A549 (cell line): Measurements from ENCODE around the gene NEURL1. TPM values are rescaled to one million over a fixed set of nuclear protein-coding genes. Genes with fewer than 3 reads are reported as not detected.

ENCODE experiments used
- ATAC-seq, 2 experiments: fragments of 200-7000 bp in 1 of 2; fragments of >200 bp in 1 of 2; cut with Nextera tagmentation in 1 of 2; cut with Tn5 transposase in 1 of 2; 3 replicates each; pipeline versions ENCODE4 v1.8.0 to v1.9.1; 2018 to 2020; ENCODE audit warnings: mild to moderate bottlenecking in 1 of 2, moderate library complexity in 1 of 2
- CTCF ChIA-PET: fragments of 300-600 bp; sonication (Branson Sonifier 250); formaldehyde crosslinking; extraction: SDS; loops from one replicate; lab custom pipeline; 2021; ENCODE audit warnings: antibody characterized with exemption, inconsistent platforms; lab: Yijun Ruan, JAX
- POLR2A ChIA-PET: fragments of 350-600 bp; formaldehyde crosslinking; extraction: SDS; loops from one replicate; lab custom pipeline; 2021; ENCODE audit warnings: antibody characterized with exemption, inconsistent platforms; lab: Yijun Ruan, JAX
- DNase-seq, 2 experiments: peaks; one replicate each; pipeline versions ENCODE4 v3.0.0 to v3.0.0-alpha.2; 2011 to 2016; ENCODE audit warnings: low read depth in 1 of 2, low spot score in 1 of 2
- FAIRE-seq: peaks from 2 replicates; lab custom pipeline; 2011; peaks lifted over from hg19 to GRCh38; lab: Jason Lieb, UNC
- H3K27ac ChIP-seq, 2 experiments: fragments of >200 bp; sonication (Bioruptor Twin); formaldehyde crosslinking; 3 replicates each; pipeline ENCODE4 v1.5.1; 2016 to 2017
- H3K4me1 ChIP-seq: fragments of >200 bp; sonication (Bioruptor Twin); formaldehyde crosslinking; 3 replicates; pipeline ENCODE4 v1.6.1; 2016
- H3K4me2 ChIP-seq: fragments of >200 bp; sonication (Bioruptor Twin); formaldehyde crosslinking; 3 replicates; pipeline ENCODE4 v1.6.1; 2016
- H3K4me3 ChIP-seq: fragments of >200 bp; sonication (Bioruptor Twin); formaldehyde crosslinking; 3 replicates; pipeline ENCODE4 v1.5.1; 2016
- H3K9me3 ChIP-seq: fragments of >200 bp; sonication (Bioruptor Twin); formaldehyde crosslinking; 3 replicates; pipeline ENCODE4 v1.6.1; 2016
- ATOH8 ChIP-seq: fragments of 250-450 bp; sonication (Bioruptor Pico); IDR thresholded peaks from 2 replicates; pipeline ENCODE4 v1.5.0; 2020; ENCODE audit warnings: low read depth, mild to moderate bottlenecking, moderate library complexity
- BCL3 ChIP-seq: fragments of >200 bp; sonication (Bioruptor Twin); formaldehyde crosslinking; IDR thresholded peaks from 3 replicates; pipeline ENCODE4 v1.6.1; 2016
- CBX2 ChIP-seq: fragments of 200-600 bp; sonication (generic); IDR thresholded peaks from 2 replicates; pipeline ENCODE4 v1.6.1; 2016; ENCODE audit warnings: low read depth, mild to moderate bottlenecking, borderline replicate concordance
- CEBPB ChIP-seq, 2 experiments: fragments of >200 bp in 1 of 2; sonication (Bioruptor Twin) in 1 of 2; formaldehyde crosslinking in 1 of 2; IDR thresholded peaks; 2 replicates each; pipeline ENCODE4 v1.6.1; 2012 to 2016
- CTCF ChIP-seq: fragments of >200 bp; sonication (Bioruptor Twin); formaldehyde crosslinking; IDR thresholded peaks from 3 replicates; pipeline ENCODE4 v1.5.1; 2016
- ESRRA ChIP-seq: fragments of 150-350 bp; IDR thresholded peaks from 2 replicates; pipeline ENCODE4 v1.6.1; 2014; ENCODE audit warnings: mild to moderate bottlenecking, low read length, borderline replicate concordance
- FOSL2 ChIP-seq, 2 experiments: fragments of 450-650 bp in 1 of 2; fragments of >200 bp in 1 of 2; sonication (Bioruptor Twin) in 1 of 2; formaldehyde crosslinking; IDR thresholded peaks; 2 replicates each; pipeline versions ENCODE4 v1.5.0 to v1.6.1; 2016 to 2020; ENCODE audit warnings: mild to moderate bottlenecking in 1 of 2, moderate library complexity in 1 of 2
- FOXS1 ChIP-seq: fragments of 250-450 bp; sonication (Bioruptor Pico); IDR thresholded peaks from 2 replicates; pipeline ENCODE4 v1.5.0; 2020; ENCODE audit warnings: mild to moderate bottlenecking, moderate library complexity
- HMGXB4 ChIP-seq: fragments of 250-450 bp; sonication (Bioruptor Pico); IDR thresholded peaks from 2 replicates; pipeline ENCODE4 v1.5.0; 2021; ENCODE audit warnings: mild to moderate bottlenecking, moderate library complexity, borderline replicate concordance
- HOXB13 ChIP-seq: fragments of 250-450 bp; sonication (Bioruptor Pico); IDR thresholded peaks from 2 replicates; pipeline ENCODE4 v1.5.0; 2020; ENCODE audit warnings: low read depth, mild to moderate bottlenecking, moderate library complexity
- JUN ChIP-seq, 2 experiments: fragments of >200 bp; sonication (Bioruptor Twin); formaldehyde crosslinking; IDR thresholded peaks; 2 replicates in 1 of 2; 3 replicates in 1 of 2; pipeline ENCODE4 v1.6.1; 2016 to 2017
- MAFK ChIP-seq: fragments of 450-650 bp; IDR thresholded peaks from 2 replicates; pipeline ENCODE4 v1.6.1; 2014; ENCODE audit not compliant: partially characterized antibody
- MAZ ChIP-seq: fragments of 150-350 bp; IDR thresholded peaks from 2 replicates; pipeline ENCODE4 v1.6.1; 2014; ENCODE audit warnings: antibody characterized with exemption, low read depth, low read length, borderline replicate concordance
- NFE2L2 ChIP-seq: fragments of 150-350 bp; conservative IDR thresholded peaks from 2 replicates; pipeline ENCODE4 v1.6.1; 2014; ENCODE audit warnings: low read length
- NPAS2 ChIP-seq: fragments of 250-450 bp; sonication (Bioruptor Pico); IDR thresholded peaks from 2 replicates; pipeline ENCODE4 v1.8.0; 2022; ENCODE audit warnings: mild to moderate bottlenecking, moderate library complexity, borderline replicate concordance
- NR3C1 ChIP-seq: fragments of >200 bp; sonication (Bioruptor Twin); formaldehyde crosslinking; IDR thresholded peaks from 3 replicates; pipeline ENCODE4 v1.6.1; 2017
- PHF8 ChIP-seq: fragments of 200-600 bp; sonication (generic); IDR thresholded peaks from 2 replicates; pipeline ENCODE4 v1.6.1; 2016; ENCODE audit warnings: low read depth, mild to moderate bottlenecking, antibody characterized with exemption, moderate library complexity, borderline replicate concordance
- POLR2A ChIP-seq: IDR thresholded peaks from 2 replicates; pipeline ENCODE4 v1.6.1; 2012; ENCODE audit warnings: mild to moderate bottlenecking, low read length
- POLR2AphosphoS2 ChIP-seq: conservative IDR thresholded peaks from 2 replicates; pipeline ENCODE4 v1.6.1; 2012; ENCODE audit warnings: low read length, improper control_type of control experiment, inconsistent platforms
- RARB ChIP-seq: fragments of 250-450 bp; sonication (Bioruptor Pico); IDR thresholded peaks from 2 replicates; pipeline ENCODE4 v1.8.0; 2021; ENCODE audit warnings: mild to moderate bottlenecking, moderate library complexity
- RCOR1 ChIP-seq: fragments of 150-350 bp; IDR thresholded peaks from 2 replicates; pipeline ENCODE4 v1.6.1; 2014; ENCODE audit warnings: antibody characterized with exemption, low read length, low read depth
- RFX5 ChIP-seq: fragments of 450-650 bp; IDR thresholded peaks from 2 replicates; pipeline ENCODE4 v1.7.1; 2014; ENCODE audit warnings: antibody characterized with exemption, mild to moderate bottlenecking, moderate library complexity
- SMC3 ChIP-seq: fragments of >200 bp; sonication (Bioruptor Twin); formaldehyde crosslinking; IDR thresholded peaks from 3 replicates; pipeline ENCODE4 v1.6.1; 2018; ENCODE audit warnings: inconsistent platforms
- TFCP2L1 ChIP-seq: fragments of 250-450 bp; sonication (Bioruptor Pico); IDR thresholded peaks from 2 replicates; pipeline ENCODE4 v1.5.0; 2021; ENCODE audit warnings: mild to moderate bottlenecking
- TP53 ChIP-seq: fragments of 250-450 bp; sonication (Bioruptor Pico); IDR thresholded peaks from 2 replicates; pipeline ENCODE4 v1.5.0; 2021; ENCODE audit warnings: mild to moderate bottlenecking, moderate library complexity
- ZC3H11A ChIP-seq: fragments of 450-650 bp; IDR thresholded peaks from 2 replicates; pipeline ENCODE4 v1.6.1; 2014; ENCODE audit warnings: antibody characterized with exemption, mild to moderate bottlenecking
- ZSCAN20 ChIP-seq: fragments of 250-450 bp; sonication (Bioruptor Pico); IDR thresholded peaks from 2 replicates; pipeline ENCODE4 v1.8.0; 2022; ENCODE audit warnings: mild to moderate bottlenecking, moderate library complexity
- WGBS: methylation state at CpG from one replicate; pipeline ENCODE4 v1.1.6; 2017; ENCODE audit errors: missing lambda C conversion rate; 5-methylcytosine and 5-hydroxymethylcytosine counted together
- polyA plus RNA-seq, 4 experiments: library from polyadenylated mRNA; depleted of rRNA in 3 of 4; stranded (reverse); fragments of >200 nt; fragmentation: RNase III in 1 of 4; extraction: RNeasy Plus Mini Kit Qiagen cat#74134 plus additional on column Dnase treatment in 1 of 4; gene quantifications; 2 replicates in 3 of 4; 3 replicates in 1 of 4; pipeline ENCODE4 v1.2.3, GENCODE V29; 2011 to 2017

NEURL1 gene
- polyA plus RNA-seq, 2 of the 4 experiments (the other 2 are of a cell fraction): 0.06 to 0.37 TPM

GRCh38 chr10:103627111-103627892 is 133.8 kb downstream of the NEURL1 start:
- no peak for TF ChIP-seq HOXB13
- TF ChIP-seq POLR2A: no peak
- TF ChIP-seq RFX5: no peak
- no peak for TF ChIP-seq HMGXB4 (CRISPR knock-in tag)
- TF ChIP-seq RARB (CRISPR knock-in tag): no peak
- TF ChIP-seq TFCP2L1 (CRISPR knock-in tag): no peak
- TF ChIP-seq PHF8: no peak
- TF ChIP-seq CTCF: no peak
- no peak for TF ChIP-seq MAZ
- TF ChIP-seq JUN (IDR thresholded peaks at IDR 0.05): no peak
- TF ChIP-seq BCL3: no peak
- TF ChIP-seq POLR2AphosphoS2: no peak
- FAIRE-seq (no peak), ATAC-seq (no peak), DNase-seq (no peak)
- Histone ChIP-seq H3K4me2 (no peak overlapping the region), H3K4me1 (no peaks in the 10 kb centered on the region), H3K27ac (no peak overlapping the region), H3K9me3 (no peaks in the 10 kb centered on the region), H3K4me3 (no peak overlapping the region)
- ChIA-PET POLR2A (no interaction called here), CTCF (interaction anchor here (0.6 to 5.2 kb wide), 9 partner anchors 21 to 147 kb away, joined by 3 to 16 read pairs (median 3); no protein-coding TSS in a partner anchor)
- 87% methylated on average over 22 of the region's 22 CpGs for WGBS

- WGBS: 85% methylated on average over 13 of the region's 13 CpGs
- H3K4me1 ChIP-seq: no peaks in the 10 kb centered on the region
- no peak for ATAC-seq
- TF ChIP-seq NPAS2 (CRISPR knock-in tag) (no peak), ESRRA (no peak), TP53 (no peak), BCL3 (no peak), CBX2 (no peak), MAFK (no peak), ATOH8 (no peak), FOXS1 (CRISPR knock-in tag) (no peak), SMC3 (no peak), JUN (IDR thresholded peaks at IDR 0.05) (no peak), NFE2L2 (no peak), RCOR1 (no peak), CEBPB (IDR thresholded peaks at IDR 0.05) (no peak), NR3C1 (no peak), FOSL2 (IDR thresholded peaks at IDR 0.05) (no peak), FOSL2 (CRISPR knock-in tag; IDR thresholded peaks at IDR 0.05) (no peak), HMGXB4 (CRISPR knock-in tag) (no peak), ZSCAN20 (CRISPR knock-in tag) (no peak), ZC3H11A (no peak)
Measured at GRCh38 chr10:103627893-103628292, 134.4 kb downstream of the NEURL1 start.

More at GRCh38 chr10:103627893-103628292, 134.4 kb downstream of the NEURL1 start:
- POLR2A ChIA-PET: no interaction called here
- DNase-seq (no peak), FAIRE-seq (no peak)
- Histone ChIP-seq H3K4me3 (no peak overlapping the region), H3K4me2 (no peak overlapping the region), H3K9me3 (no peaks in the 10 kb centered on the region), H3K27ac (no peak overlapping the region)
- CTCF ChIA-PET: interaction anchor here (0.7 to 5.2 kb wide), 7 partner anchors 9 to 148 kb away, joined by 3 to 16 read pairs (median 3); no protein-coding TSS in a partner anchor
